GM21529 (cell line): ENCODE measurements around the gene GRIP1.

Experiments
- ATAC-seq: cut with Tn5 transposase; IDR thresholded peaks from one replicate; pipeline ENCODE4 v1.9.1; 2021; ENCODE audit not compliant: unreplicated experiment

The GRIP1 gene

GRCh38 chr12:66482351-66483203 is 196.3 kb downstream of the GRIP1 start:
- ATAC-seq, result no peak

- ATAC-seq, result peak; percentile 47
Measured at GRCh38 chr12:66467932-66468331, 210.9 kb downstream of the GRIP1 start.

- ATAC-seq, result no peak
Measured at GRCh38 chr12:66461331-66461730, 217.5 kb downstream of the GRIP1 start.

GRCh38 chr12:66459944-66460482 is 218.9 kb downstream of the GRIP1 start:
- ATAC-seq, result no peak

DNA sequence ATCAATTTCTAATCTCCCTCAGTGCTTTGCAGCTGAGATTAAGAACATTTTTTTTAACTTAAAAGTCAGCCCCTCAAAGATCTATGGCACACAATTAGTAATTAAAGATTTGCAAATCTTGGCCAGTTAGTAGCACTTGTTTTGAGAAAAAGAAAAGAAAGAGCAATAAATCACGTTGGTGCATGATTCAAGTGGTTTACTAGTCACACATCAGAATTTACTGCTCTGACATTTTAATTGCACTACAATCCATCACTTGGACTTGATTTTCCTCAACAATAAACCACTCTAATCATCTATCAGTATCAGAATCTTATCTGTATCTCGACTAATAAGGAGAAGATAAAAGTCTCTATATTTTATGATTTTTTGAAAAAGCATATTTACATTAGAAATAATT is 222.3 kb downstream of the GRIP1 start:
- ATAC-seq, result no peak

GRCh38 chr12:66453844-66454243 is 225.0 kb downstream of the GRIP1 start:
- ATAC-seq, result peak; percentile 91

DNA sequence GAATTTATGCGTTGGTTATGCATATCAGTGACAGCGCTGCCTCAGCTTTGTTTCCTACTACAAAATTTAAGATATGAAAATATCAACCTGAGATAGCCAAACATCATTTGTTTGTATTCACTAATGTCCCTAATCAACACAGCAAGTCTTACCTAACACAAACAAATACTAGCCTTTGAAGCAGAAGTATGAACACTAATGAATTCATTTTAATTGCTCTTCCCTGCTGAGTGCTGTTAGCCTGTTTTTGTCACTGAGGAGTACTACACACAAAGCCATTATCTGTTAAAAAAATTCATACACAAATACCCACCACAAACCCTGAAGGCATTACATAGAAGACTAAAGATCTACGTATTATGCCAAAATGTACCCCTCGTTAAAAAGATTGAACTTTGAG is 225.8 kb downstream of the GRIP1 start:
- ATAC-seq, result no peak

DNA sequence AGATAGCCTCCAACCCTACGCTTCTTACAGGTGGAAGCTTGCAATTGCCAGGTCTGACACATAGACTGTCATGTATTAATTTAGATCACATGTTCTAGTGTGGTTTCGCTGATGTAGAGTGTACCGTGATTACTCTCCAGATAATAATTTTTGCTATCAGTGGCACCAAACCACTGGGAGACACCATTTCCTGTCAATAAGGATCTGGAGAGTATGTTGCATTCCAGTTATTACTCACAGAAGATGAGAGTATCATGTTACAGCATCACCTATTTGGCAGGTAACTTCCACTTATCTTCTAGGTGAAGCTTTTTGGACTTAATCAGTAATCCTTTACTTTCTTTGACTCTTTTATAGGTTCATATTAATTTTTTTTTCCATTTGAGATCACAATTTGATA is 229.3 kb downstream of the GRIP1 start:
- no peak for ATAC-seq

DNA sequence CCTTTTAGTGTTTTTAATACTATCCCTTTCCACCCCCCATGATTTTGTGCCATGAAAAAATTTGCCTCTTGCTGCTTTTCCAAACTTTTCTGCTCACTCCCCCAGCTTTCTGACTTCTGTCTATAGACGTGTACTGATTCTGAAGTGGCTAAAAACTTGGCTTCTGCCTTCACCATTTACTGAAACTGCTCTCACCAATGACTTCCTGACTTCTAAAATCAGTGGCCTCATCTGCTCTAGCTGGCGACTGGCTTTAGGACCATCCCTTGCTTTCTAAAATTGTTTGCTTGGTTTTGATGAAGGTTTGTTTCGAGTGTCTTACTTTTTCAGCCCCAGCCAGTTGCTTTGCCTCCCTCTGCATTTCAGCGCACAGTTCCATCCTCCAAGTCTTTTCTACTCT is 231.2 kb downstream of the GRIP1 start:
- ATAC-seq, result no peak

DNA sequence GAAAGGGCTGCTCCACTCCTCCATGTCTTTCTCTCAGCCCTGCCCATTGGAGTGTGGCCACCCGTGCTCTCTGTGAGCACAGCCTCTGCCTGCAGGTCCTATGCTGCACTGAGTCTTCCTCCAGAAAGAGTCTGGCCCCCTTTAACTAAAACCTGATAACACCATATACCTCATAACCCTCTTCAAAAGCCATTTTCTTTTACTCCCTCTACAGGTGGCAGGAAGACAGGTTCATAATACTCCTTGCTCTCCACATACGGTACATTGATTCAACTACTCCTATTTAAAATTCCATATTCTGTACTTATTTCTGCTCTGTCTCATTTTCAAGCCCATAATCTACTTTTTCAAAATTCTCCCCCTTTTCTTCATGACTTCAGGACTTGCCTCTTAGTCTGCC is 232.6 kb downstream of the GRIP1 start:
- no peak for ATAC-seq

GRCh38 chr12:66441905-66442559 is 236.8 kb downstream of the GRIP1 start:
- ATAC-seq, result no peak

GRCh38 chr12:66438601-66439000 is 240.3 kb downstream of the GRIP1 start:
- ATAC-seq, result no peak

GRCh38 chr12:66430106-66430505 is 248.8 kb downstream of the GRIP1 start:
- no peak for ATAC-seq

DNA sequence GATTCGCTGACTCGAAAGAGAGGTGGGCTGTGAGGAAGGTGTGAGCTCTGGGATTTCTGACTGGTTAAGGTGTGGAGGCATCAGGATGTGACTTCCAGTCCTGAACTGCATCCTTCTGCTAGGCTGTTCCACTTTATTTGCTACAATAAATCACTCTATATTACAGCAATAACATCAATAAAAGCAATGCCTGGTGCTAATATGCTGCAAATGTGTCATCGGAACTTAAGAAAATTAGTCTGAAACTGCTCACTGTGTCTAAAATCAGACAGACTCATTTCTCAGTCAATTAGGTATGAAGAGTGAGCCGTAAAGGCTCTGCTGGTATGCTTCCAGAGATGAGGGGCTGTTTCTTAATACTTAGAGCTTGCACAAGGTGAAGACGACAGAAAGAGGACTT is 250.0 kb downstream of the GRIP1 start:
- no peak for ATAC-seq

GRCh38 chr12:66428261-66428660 is 250.6 kb downstream of the GRIP1 start:
- ATAC-seq, result no peak

DNA sequence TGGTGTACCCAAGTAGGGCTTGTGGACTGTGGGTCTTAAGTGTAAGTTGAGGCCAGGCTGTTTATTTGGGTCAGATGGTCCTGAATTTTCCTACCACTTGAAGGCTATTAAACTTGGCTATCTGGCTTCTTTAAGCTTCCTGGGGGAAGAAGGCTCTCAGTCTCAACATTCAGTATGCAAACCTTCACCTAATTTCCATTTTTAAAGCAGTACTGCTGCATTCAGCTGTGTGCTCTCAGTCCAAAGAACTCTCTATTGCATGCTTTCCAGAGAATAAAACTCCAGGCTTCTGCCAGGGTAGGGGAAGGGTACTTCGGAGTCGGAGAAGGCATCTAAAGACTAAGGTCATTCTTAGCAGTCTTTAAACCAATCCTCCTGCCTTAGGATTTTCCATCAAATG is 252.2 kb downstream of the GRIP1 start:
- ATAC-seq, result no peak

DNA sequence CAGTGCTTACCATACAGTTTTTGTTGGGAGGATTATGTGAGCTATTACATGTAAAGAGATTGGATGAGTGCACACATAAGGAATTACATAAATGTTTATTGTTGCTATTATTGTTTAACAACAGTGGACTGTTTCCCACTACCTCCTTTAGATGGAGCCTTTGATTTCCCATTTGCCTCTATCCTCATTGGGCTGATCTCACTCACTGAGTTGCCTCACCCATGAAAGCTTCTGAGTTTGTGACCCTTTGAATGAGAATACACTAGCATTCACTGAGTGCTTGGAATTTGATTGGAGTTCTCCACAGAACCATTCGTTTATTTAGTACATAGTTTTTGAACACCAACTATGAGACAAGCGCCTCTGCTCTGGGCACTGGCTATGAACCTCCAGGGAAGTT is 255.6 kb downstream of the GRIP1 start:
- no peak for ATAC-seq

DNA sequence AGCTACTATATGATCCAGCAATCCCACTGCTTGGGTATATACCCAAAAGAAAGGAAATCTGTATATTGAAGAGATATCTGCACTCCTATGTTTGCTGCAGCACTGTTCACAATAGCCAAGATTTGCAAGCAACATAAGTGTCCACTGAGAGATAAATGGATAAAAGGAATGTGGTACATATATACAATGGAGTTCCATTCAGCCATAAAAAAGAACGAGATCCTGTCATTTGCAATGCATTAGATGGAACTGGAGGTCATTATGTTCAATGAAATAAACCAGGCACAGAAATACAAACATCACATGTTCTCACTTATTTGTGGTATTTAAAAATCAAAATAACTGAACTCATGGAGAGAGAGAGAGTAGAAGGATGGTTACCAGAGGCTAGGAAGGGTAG is 260.0 kb downstream of the GRIP1 start:
- no peak for ATAC-seq

DNA sequence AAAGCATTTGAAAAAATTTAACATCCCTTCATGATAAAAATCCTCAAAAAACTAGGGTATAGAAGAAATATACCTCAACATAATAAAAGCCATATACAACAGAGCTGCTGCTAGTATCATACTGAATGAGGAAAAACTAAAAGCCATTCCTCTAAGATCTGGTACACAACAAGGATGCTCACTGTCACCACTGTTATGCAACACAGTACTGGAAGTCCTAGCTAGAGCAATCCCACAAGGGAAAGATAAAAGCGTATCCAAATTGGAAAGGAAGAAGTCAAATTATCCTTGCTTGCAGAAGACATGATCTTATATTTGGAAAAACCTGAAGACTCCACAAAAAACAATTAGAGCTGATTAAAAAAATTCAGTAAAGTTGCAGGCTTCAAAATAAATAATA is 261.7 kb downstream of the GRIP1 start:
- ATAC-seq, result no peak

GRCh38 chr12:66409195-66409871 is 269.5 kb downstream of the GRIP1 start:
- no peak for ATAC-seq

GRCh38 chr12:66405395-66405794 is 273.5 kb downstream of the GRIP1 start:
- no peak for ATAC-seq

DNA sequence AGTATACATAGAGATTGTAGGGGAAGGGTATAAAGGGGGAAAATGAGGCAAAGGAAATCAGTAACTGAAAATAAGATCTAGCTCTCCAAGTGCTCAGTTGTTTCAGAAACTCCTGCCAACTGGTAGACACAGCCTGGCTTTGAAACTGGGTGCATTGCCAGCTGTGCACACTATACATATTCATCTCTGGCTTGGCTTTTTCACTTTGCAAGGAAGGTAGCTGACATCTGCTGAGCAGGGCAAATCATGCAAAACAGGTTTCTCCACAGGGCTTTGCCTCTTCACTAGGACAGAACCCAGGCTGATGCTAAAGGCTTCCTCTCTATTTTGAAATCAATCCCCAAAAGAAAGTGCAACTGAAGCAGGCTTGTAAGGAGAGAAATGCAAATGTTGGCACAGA is 275.1 kb downstream of the GRIP1 start:
- ATAC-seq, result peak; percentile 92
